ENCODE results near the gene FARP2.

- TF ChIP-seq CTCF (IDR thresholded peaks at IDR 0.05) = no peak
- TF ChIP-seq ZFX (IDR thresholded peaks at IDR 0.05; ENCODE audit: borderline replicate concordance) = no peak
Observed at GRCh38 chr2:241534293-241534692, 178.2 kb downstream of the FARP2 start.
